Gastroesophageal sphincter (tissue), 4 donors: ENCODE data around the gene TMEM116. TPM values are rescaled to one million over a fixed set of nuclear protein-coding genes. Genes with fewer than 3 reads are reported as not detected.
"Not testable (repeated sequence)": the region's sequence is repeated elsewhere in the genome, so short reads cannot be mapped to it uniquely, and the experiment has no call there.

Experiments
- ATAC-seq: fragments of 150-250 bp; one replicate; pipeline ENCODE4 v1.9.1; 2016; ENCODE audit warnings: mild to moderate bottlenecking, moderate library complexity
- H3K27ac ChIP-seq, 4 donors: fragments of 200-600 bp; sonication (generic) in 3 of 4; 1 replicate in 3 of 4; 2 replicates in 1 of 4; pipeline ENCODE4 v1.5.1; 2016 to 2019
- H3K27me3 ChIP-seq: fragments of 200-600 bp; sonication (generic); one replicate; pipeline ENCODE4 v1.5.1; 2019
- H3K36me3 ChIP-seq, 2 donors: fragments of 200-600 bp; sonication (generic); one replicate each; pipeline ENCODE4 v1.5.1; 2019; ENCODE audit warnings: control low read depth in 1 of 2
- H3K4me1 ChIP-seq, 3 donors: fragments of 200-600 bp; sonication (generic); 1 replicate in 2 of 3; 2 replicates in 1 of 3; pipeline ENCODE4 v1.5.1; 2016 to 2019; ENCODE audit warnings: control low read depth in 2 of 3
- H3K4me3 ChIP-seq, 2 donors: fragments of 200-600 bp; sonication (generic); one replicate each; pipeline ENCODE4 v1.5.1; 2019; ENCODE audit warnings: mild to moderate bottlenecking in 1 of 2, moderate library complexity in 1 of 2
- H3K9me3 ChIP-seq, 3 donors: fragments of 200-600 bp; sonication (generic); one replicate each; pipeline ENCODE4 v1.5.1; 2017 to 2019; ENCODE audit warnings: control low read depth in 2 of 3
- CTCF ChIP-seq, 4 experiments: fragments of 200-600 bp in 2 of 4; fragments of 450-650 bp in 2 of 4; sonication (generic) in 1 of 4; IDR thresholded peaks; one replicate each; pipeline ENCODE4 v1.5.1; 2017 to 2019; ENCODE audit warnings: antibody characterized with exemption in 4 of 4, mild to moderate bottlenecking in 2 of 4, moderate library complexity in 2 of 4
- EP300 ChIP-seq: sonication (generic); formaldehyde crosslinking; IDR thresholded peaks from one replicate; pipeline ENCODE4 v1.6.1; 2017; ENCODE audit warnings: antibody characterized with exemption, mild to moderate bottlenecking
- POLR2A ChIP-seq, 2 donors: fragments of 450-650 bp; IDR thresholded peaks; one replicate each; pipeline ENCODE4 v1.6.1; 2017; ENCODE audit warnings: antibody characterized with exemption in 2 of 2, mild to moderate bottlenecking in 2 of 2, moderate library complexity in 1 of 2
- POLR2AphosphoS5 ChIP-seq: sonication (generic); formaldehyde crosslinking; IDR thresholded peaks from one replicate; pipeline ENCODE4 v1.6.1; 2017; ENCODE audit warnings: antibody characterized with exemption
- WGBS, 2 donors: methylation state at CpG; one replicate each; pipeline ENCODE4 v1.1.5; 2018; ENCODE audit warnings: low coverage in 1 of 2; 5-methylcytosine and 5-hydroxymethylcytosine counted together
- total RNA-seq, 4 donors: library from RNA; depleted of rRNA; stranded (reverse); fragments of >200 nt; gene quantifications; one replicate each; pipeline ENCODE4 v1.1.0, GENCODE V29; 2016

The TMEM116 gene
- total RNA-seq, 4 donors from 2014 or later: 6.4 to 11.4 (median 6.7) TPM

- H3K4me3 ChIP-seq: no peak overlapping the region
- WGBS, 2 donors: 86% methylated on average over 1 of the region's 1 CpG
- no peak for ATAC-seq
- no peaks in the 10 kb centered on the region for H3K9me3 ChIP-seq
- H3K27me3 ChIP-seq: no peaks in the 10 kb centered on the region
- H3K4me1 ChIP-seq: peaks cover 0 to 56% (median 5%) of the 10 kb centered on the region in 3 donors
- TF ChIP-seq POLR2A (IDR thresholded peaks at IDR 0.05) (no peak), POLR2AphosphoS5 (no peak), CTCF (IDR thresholded peaks at IDR 0.05) (no peak), EP300 (no peak)
- H3K36me3 ChIP-seq: peaks cover 0 to 43% of the 10 kb centered on the region in 2 donors
- no peak overlapping the region for H3K27ac ChIP-seq
Observed at GRCh38 chr12:112017041-112017440, 4.1 kb upstream of the TMEM116 start.

GRCh38 chr12:112015938-112016337 lies 3.0 kb upstream of the TMEM116 start:
- TF ChIP-seq POLR2A (IDR thresholded peaks at IDR 0.05): no peak
- TF ChIP-seq CTCF (IDR thresholded peaks at IDR 0.05): no peak
- no peak for TF ChIP-seq POLR2AphosphoS5
- TF ChIP-seq EP300: no peak
- peaks cover 0 to 67% (median 12%) of the 10 kb centered on the region in 3 donors for H3K4me1 ChIP-seq
- no peak for ATAC-seq
- no peaks in the 10 kb centered on the region for H3K27me3 ChIP-seq
- H3K4me3 ChIP-seq: no peak overlapping the region
- H3K27ac ChIP-seq: no peak overlapping the region
- WGBS, 2 donors: 90 to 93% methylated on average over 6 of the region's 6 CpGs
- no peaks in the 10 kb centered on the region for H3K9me3 ChIP-seq
- H3K36me3 ChIP-seq: peaks cover 0 to 32% of the 10 kb centered on the region in 2 donors

GRCh38 chr12:112013601-112014402 lies 837 bp upstream of the TMEM116 start:
- no peaks in the 10 kb centered on the region for H3K27me3 ChIP-seq
- peak; percentile 30 for ATAC-seq
- peak overlapping the region; percentile 79 to 99 (median 96) for H3K27ac ChIP-seq
- TF ChIP-seq POLR2A (IDR thresholded peaks at IDR 0.05): no peak
- TF ChIP-seq POLR2AphosphoS5: peak; percentile 23
- H3K36me3 ChIP-seq: peaks cover 0 to 17% of the 10 kb centered on the region in 2 donors
- H3K4me3 ChIP-seq: peak overlapping the region; percentile 76 to 87
- WGBS, 2 donors: 0 to 23% methylated on average over 2 to 6 of the region's 54 CpGs
- no peaks in the 10 kb centered on the region for H3K9me3 ChIP-seq
- H3K4me1 ChIP-seq: peaks cover 0 to 63% (median 12%) of the 10 kb centered on the region in 3 donors

- Histone ChIP-seq H3K4me1 (peaks cover 0 to 51% (median 12%) of the 10 kb centered on the region in 3 donors), H3K9me3 (no peaks in the 10 kb centered on the region), H3K4me3 (peak overlapping the region in 1 of 2 donors; percentile 76), H3K27ac (peak overlapping the region in 2 of 4 donors; percentile 95 to 99), H3K27me3 (no peaks in the 10 kb centered on the region), H3K36me3 (peaks cover 0 to 11% of the 10 kb centered on the region in 2 donors)
- no peak for TF ChIP-seq POLR2A (IDR thresholded peaks at IDR 0.05)
- TF ChIP-seq CTCF (IDR thresholded peaks at IDR 0.05): no peak
- TF ChIP-seq EP300: no peak
- TF ChIP-seq POLR2AphosphoS5: no peak
- ATAC-seq: no peak
- WGBS, 2 donors: 91% methylated on average over 8 of the region's 8 CpGs
Observed at GRCh38 chr12:112011685-112012084, 1.3 kb downstream of the TMEM116 start.

- Histone ChIP-seq H3K9me3 (no peaks in the 10 kb centered on the region), H3K36me3 (peaks cover 0 to under 1% of the 10 kb centered on the region in 2 donors), H3K27me3 (no peaks in the 10 kb centered on the region), H3K4me3 (no peak overlapping the region), H3K4me1 (peaks cover 0 to 58% (median 12%) of the 10 kb centered on the region in 3 donors), H3K27ac (no peak overlapping the region)
- no peak for TF ChIP-seq POLR2AphosphoS5
- TF ChIP-seq EP300: no peak
- no peak for TF ChIP-seq POLR2A (IDR thresholded peaks at IDR 0.05)
- no peak for TF ChIP-seq CTCF (IDR thresholded peaks at IDR 0.05)
- no peak for ATAC-seq
- 100% methylated on average over 1 of the region's 8 CpGs; no CpG with 5 or more reads in 1 of the 2 donors for WGBS, 2 donors
Observed at GRCh38 chr12:112010415-112011344, 2.3 kb downstream of the TMEM116 start.

- 73 to 75% methylated on average over 2 to 3 of the region's 3 CpGs for WGBS, 2 donors
- H3K27me3 ChIP-seq, H3K4me3 ChIP-seq, H3K36me3 ChIP-seq, ATAC-seq, H3K9me3 ChIP-seq: not testable (repeated sequence)
- Histone ChIP-seq H3K27ac (peak overlapping the region in 1 of 4 donors; percentile 16), H3K4me1 (peaks cover 0 to 53% (median 9%) of the 10 kb centered on the region in 3 donors)
Observed at GRCh38 chr12:112009596-112009995, 3.4 kb downstream of the TMEM116 start.
